ENCODE data around the gene FAM200A. TPM values are rescaled to one million over a fixed set of nuclear protein-coding genes. Genes with fewer than 3 reads are reported as not detected.

The FAM200A gene
- total and polyA plus RNA-seq, 2 of the 13 experiments (the other 11 are each of a cell fraction or from before 2014, with no cell fraction given): 4.7 to 6.3 TPM

GRCh38 chr7:99504603-99505323, 47.2 kb downstream of the FAM200A start, which contains the start of gene ZKSCAN5 (continued):
- peak; percentile 46; the same call in 1 of the 2 replicates for TF ChIP-seq ZNF510 (CRISPR knock-in tag; IDR thresholded peaks at IDR 0.05; ENCODE audit: low read depth)
- TF ChIP-seq ZNF225 (CRISPR knock-in tag; IDR thresholded peaks at IDR 0.05): no peak
- TF ChIP-seq, protein P1, sequence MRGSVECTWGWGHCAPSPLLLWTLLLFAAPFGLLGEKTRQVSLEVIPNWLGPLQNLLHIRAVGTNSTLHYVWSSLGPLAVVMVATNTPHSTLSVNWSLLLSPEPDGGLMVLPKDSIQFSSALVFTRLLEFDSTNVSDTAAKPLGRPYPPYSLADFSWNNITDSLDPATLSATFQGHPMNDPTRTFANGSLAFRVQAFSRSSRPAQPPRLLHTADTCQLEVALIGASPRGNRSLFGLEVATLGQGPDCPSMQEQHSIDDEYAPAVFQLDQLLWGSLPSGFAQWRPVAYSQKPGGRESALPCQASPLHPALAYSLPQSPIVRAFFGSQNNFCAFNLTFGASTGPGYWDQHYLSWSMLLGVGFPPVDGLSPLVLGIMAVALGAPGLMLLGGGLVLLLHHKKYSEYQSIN (CRISPR knock-in tag; IDR thresholded peaks at IDR 0.05; ENCODE audit: borderline replicate concordance): no peak
- TF ChIP-seq RARG (CRISPR knock-in tag; IDR thresholded peaks at IDR 0.05; ENCODE audit: low read depth): no peak
- TF ChIP-seq CREBL2 (CRISPR knock-in tag; IDR thresholded peaks at IDR 0.05; ENCODE audit: borderline replicate concordance): no peak
- TF ChIP-seq ZNF33A (CRISPR knock-in tag; IDR thresholded peaks at IDR 0.05; ENCODE audit: borderline replicate concordance): no peak
- TF ChIP-seq, protein P2, sequence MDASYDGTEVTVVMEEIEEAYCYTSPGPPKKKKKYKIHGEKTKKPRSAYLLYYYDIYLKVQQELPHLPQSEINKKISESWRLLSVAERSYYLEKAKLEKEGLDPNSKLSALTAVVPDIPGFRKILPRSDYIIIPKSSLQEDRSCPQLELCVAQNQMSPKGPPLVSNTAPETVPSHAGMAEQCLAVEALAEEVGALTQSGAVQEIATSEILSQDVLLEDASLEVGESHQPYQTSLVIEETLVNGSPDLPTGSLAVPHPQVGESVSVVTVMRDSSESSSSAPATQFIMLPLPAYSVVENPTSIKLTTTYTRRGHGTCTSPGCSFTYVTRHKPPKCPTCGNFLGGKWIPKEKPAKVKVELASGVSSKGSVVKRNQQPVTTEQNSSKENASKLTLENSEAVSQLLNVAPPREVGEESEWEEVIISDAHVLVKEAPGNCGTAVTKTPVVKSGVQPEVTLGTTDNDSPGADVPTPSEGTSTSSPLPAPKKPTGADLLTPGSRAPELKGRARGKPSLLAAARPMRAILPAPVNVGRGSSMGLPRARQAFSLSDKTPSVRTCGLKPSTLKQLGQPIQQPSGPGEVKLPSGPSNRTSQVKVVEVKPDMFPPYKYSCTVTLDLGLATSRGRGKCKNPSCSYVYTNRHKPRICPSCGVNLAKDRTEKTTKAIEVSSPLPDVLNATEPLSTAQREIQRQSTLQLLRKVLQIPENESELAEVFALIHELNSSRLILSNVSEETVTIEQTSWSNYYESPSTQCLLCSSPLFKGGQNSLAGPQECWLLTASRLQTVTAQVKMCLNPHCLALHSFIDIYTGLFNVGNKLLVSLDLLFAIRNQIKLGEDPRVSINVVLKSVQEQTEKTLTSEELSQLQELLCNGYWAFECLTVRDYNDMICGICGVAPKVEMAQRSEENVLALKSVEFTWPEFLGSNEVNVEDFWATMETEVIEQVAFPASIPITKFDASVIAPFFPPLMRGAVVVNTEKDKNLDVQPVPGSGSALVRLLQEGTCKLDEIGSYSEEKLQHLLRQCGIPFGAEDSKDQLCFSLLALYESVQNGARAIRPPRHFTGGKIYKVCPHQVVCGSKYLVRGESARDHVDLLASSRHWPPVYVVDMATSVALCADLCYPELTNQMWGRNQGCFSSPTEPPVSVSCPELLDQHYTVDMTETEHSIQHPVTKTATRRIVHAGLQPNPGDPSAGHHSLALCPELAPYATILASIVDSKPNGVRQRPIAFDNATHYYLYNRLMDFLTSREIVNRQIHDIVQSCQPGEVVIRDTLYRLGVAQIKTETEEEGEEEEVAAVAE (CRISPR knock-in tag; IDR thresholded peaks at IDR 0.05; ENCODE audit: borderline replicate concordance): peak; percentile 100
- TF ChIP-seq FOXA3 (CRISPR knock-in tag; IDR thresholded peaks at IDR 0.05): peak; percentile 27; the same call in 1 of the 2 replicates
- TF ChIP-seq ZNF761 (CRISPR knock-in tag; conservative IDR thresholded peaks at IDR 0.05): no peak
- TF ChIP-seq, protein P3, sequence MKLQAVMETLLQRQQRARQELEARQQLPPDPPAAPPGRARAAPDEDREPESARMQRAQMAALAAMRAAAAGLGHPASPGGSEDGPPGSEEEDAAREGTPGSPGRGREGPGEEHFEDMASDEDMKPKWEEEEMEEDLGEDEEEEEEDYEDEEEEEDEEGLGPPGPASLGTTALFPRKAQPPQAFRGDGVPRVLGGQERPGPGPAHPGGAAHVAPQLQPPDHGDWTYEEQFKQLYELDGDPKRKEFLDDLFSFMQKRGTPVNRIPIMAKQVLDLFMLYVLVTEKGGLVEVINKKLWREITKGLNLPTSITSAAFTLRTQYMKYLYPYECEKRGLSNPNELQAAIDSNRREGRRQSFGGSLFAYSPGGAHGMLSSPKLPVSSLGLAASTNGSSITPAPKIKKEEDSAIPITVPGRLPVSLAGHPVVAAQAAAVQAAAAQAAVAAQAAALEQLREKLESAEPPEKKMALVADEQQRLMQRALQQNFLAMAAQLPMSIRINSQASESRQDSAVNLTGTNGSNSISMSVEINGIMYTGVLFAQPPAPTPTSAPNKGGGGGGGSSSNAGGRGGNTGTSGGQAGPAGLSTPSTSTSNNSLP (IDR thresholded peaks at IDR 0.05; ENCODE audit: low read depth, low read length): no peak
- TF ChIP-seq HDAC6 (IDR thresholded peaks at IDR 0.05; ENCODE audit: low read depth, low read length): no peak
- peak; percentile 82 for TF ChIP-seq DMAP1 (CRISPR knock-in tag; IDR thresholded peaks at IDR 0.05)
- peak; percentile 33 for TF ChIP-seq SIN3B (IDR thresholded peaks at IDR 0.05; ENCODE audit: low read length)
- TF ChIP-seq, protein P4, sequence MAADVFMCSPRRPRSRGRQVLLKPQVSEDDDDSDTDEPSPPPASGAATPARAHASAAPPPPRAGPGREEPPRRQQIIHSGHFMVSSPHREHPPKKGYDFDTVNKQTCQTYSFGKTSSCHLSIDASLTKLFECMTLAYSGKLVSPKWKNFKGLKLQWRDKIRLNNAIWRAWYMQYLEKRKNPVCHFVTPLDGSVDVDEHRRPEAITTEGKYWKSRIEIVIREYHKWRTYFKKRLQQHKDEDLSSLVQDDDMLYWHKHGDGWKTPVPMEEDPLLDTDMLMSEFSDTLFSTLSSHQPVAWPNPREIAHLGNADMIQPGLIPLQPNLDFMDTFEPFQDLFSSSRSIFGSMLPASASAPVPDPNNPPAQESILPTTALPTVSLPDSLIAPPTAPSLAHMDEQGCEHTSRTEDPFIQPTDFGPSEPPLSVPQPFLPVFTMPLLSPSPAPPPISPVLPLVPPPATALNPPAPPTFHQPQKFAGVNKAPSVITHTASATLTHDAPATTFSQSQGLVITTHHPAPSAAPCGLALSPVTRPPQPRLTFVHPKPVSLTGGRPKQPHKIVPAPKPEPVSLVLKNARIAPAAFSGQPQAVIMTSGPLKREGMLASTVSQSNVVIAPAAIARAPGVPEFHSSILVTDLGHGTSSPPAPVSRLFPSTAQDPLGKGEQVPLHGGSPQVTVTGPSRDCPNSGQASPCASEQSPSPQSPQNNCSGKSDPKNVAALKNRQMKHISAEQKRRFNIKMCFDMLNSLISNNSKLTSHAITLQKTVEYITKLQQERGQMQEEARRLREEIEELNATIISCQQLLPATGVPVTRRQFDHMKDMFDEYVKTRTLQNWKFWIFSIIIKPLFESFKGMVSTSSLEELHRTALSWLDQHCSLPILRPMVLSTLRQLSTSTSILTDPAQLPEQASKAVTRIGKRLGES (CRISPR knock-in tag; IDR thresholded peaks at IDR 0.05; ENCODE audit: borderline replicate concordance): no peak
- TF ChIP-seq KLF15 (CRISPR knock-in tag; IDR thresholded peaks at IDR 0.05; ENCODE audit: borderline replicate concordance): no peak
- TF ChIP-seq KDM2A (CRISPR knock-in tag; IDR thresholded peaks at IDR 0.05; ENCODE audit: borderline replicate concordance, low read depth): peak; percentile 88
- no peak for TF ChIP-seq ZNF264 (CRISPR knock-in tag; IDR thresholded peaks at IDR 0.05)
- no peak for TF ChIP-seq ZNF589 (CRISPR knock-in tag; conservative IDR thresholded peaks at IDR 0.05)
- TF ChIP-seq GZF1 (CRISPR knock-in tag; IDR thresholded peaks at IDR 0.05): no peak

All from HepG2 (cell line).